Right atrium auricular region (tissue), 2 donors: ENCODE measurements around the gene ZDHHC5. TPM values are rescaled to one million over a fixed set of nuclear protein-coding genes. Genes with fewer than 3 reads are reported as not detected.

Source experiments
- DNase-seq: peaks from one replicate; pipeline ENCODE4 v3.0.0-alpha.2; 2019; ENCODE audit warnings: low spot score
- H3K27ac ChIP-seq, 2 donors: fragments of 200-600 bp; sonication (generic); 1 replicate in 1 of 2; 2 replicates in 1 of 2; pipeline ENCODE4 v1.5.1; 2016 to 2019
- H3K27me3 ChIP-seq, 2 donors: fragments of 200-600 bp; sonication (generic); one replicate each; pipeline versions ENCODE4 v1.5.1 to v1.6.0; 2017 to 2019
- H3K36me3 ChIP-seq: fragments of 200-600 bp; sonication (generic); one replicate; pipeline ENCODE4 v1.5.1; 2016
- H3K4me1 ChIP-seq, 2 donors: fragments of 200-600 bp; sonication (generic); one replicate each; pipeline versions ENCODE4 v1.5.1 to v1.6.0; 2017 to 2019
- H3K4me3 ChIP-seq, 2 donors: fragments of 200-600 bp; sonication (generic); 1 replicate in 1 of 2; 2 replicates in 1 of 2; pipeline ENCODE4 v1.5.1; 2017 to 2019; ENCODE audit warnings: mild to moderate bottlenecking in 1 of 2, moderate library complexity in 1 of 2
- H3K9me3 ChIP-seq, 2 donors: fragments of 200-600 bp; sonication (generic); one replicate each; pipeline ENCODE4 v1.5.1; 2019
- CTCF ChIP-seq, 2 donors: fragments of 200-600 bp; sonication (generic); IDR thresholded peaks; one replicate each; pipeline ENCODE4 v1.5.1; 2019; ENCODE audit warnings: antibody characterized with exemption in 2 of 2
- total RNA-seq, 2 donors: library from RNA; depleted of rRNA; stranded (reverse); fragments of >200 nt; gene quantifications; one replicate each; pipeline ENCODE4 v1.1.0, GENCODE V29; 2016

Gene ZDHHC5
- total RNA-seq, 2 donors from 2014 or later: 44.9 to 56.7 TPM

DNA sequence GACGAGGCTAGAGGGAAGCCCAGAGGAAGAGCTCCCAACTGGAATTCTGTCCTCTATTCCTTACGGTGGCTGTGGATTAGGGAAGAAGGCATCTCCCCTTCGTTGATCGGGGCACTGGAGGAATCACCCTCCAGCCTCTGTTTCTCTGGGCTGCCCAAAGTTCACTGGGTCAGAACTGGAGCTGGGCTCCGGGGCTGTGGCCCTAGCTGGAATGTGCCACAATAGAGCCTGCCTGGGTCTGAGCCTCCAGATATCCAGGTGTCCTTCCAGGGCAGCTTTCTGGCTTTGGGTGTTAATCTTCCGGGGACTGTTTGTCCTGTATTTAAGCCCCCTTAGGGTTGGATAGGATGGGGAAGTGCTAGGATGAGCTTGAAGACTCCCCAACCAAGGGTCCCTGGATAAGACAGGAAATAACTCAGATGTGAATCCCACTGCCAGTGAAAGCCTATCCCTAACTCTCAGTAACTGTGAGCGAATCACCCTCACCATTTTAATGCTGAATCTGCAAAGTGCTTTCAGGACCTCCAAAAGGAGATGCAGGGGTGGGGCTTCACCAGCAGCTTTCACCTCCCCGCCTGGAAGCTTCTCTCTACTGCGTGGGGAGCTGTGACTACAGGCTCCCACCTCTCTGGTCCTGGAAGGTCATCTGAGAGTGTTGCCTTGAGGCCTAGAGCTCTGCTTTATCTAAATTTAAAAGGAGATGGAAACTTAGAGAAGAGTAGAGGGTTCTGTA lies 27.7 kb upstream of the ZDHHC5 start:
- no peak for TF ChIP-seq CTCF (IDR thresholded peaks at IDR 0.05)
- peak overlapping the region in 1 of 2 donors; percentile 85 for H3K4me3 ChIP-seq
- peaks cover 0 to 44% of the 10 kb centered on the region in 2 donors for H3K4me1 ChIP-seq

GRCh38 chr11:57641011-57641807 lies 26.7 kb upstream of the ZDHHC5 start:
- Histone ChIP-seq H3K9me3 (no peaks in the 10 kb centered on the region), H3K36me3 (no peaks in the 10 kb centered on the region), H3K4me1 (peaks cover 0 to 54% of the 10 kb centered on the region in 2 donors), H3K27ac (no peak overlapping the region), H3K4me3 (no peak overlapping the region), H3K27me3 (no peaks in the 10 kb centered on the region)
- TF ChIP-seq CTCF (IDR thresholded peaks at IDR 0.05): peak; percentile 24 to 59
- DNase-seq: no peak

More for the DNA sequence above, 27.7 kb upstream of the ZDHHC5 start:
- Histone ChIP-seq H3K9me3 (no peaks in the 10 kb centered on the region), H3K36me3 (no peaks in the 10 kb centered on the region), H3K27ac (peak overlapping the region; percentile 9 to 17), H3K27me3 (no peaks in the 10 kb centered on the region)
- no peak for DNase-seq

GRCh38 chr11:57643802-57644201 lies 24.1 kb upstream of the ZDHHC5 start:
- H3K9me3 ChIP-seq: no peaks in the 10 kb centered on the region
- no peaks in the 10 kb centered on the region for H3K36me3 ChIP-seq
- no peak overlapping the region for H3K4me3 ChIP-seq
- no peak for TF ChIP-seq CTCF (IDR thresholded peaks at IDR 0.05)
- H3K27me3 ChIP-seq: peaks cover 5 to 22% of the 10 kb centered on the region in 2 donors
- no peak for DNase-seq
- peaks cover 0 to 73% of the 10 kb centered on the region in 2 donors for H3K4me1 ChIP-seq
- H3K27ac ChIP-seq: no peak overlapping the region

GRCh38 chr11:57644748-57645688 lies 22.9 kb upstream of the ZDHHC5 start:
- no peaks in the 10 kb centered on the region for H3K36me3 ChIP-seq
- DNase-seq: peak; percentile 92
- TF ChIP-seq CTCF (IDR thresholded peaks at IDR 0.05): peak; percentile 93 to 94
- peak overlapping the region; percentile 10 to 42 for H3K27ac ChIP-seq
- peaks cover 9 to 32% of the 10 kb centered on the region in 2 donors for H3K27me3 ChIP-seq
- no peak overlapping the region for H3K4me3 ChIP-seq
- no peaks in the 10 kb centered on the region for H3K9me3 ChIP-seq
- H3K4me1 ChIP-seq: peaks cover 0 to 73% of the 10 kb centered on the region in 2 donors

DNA sequence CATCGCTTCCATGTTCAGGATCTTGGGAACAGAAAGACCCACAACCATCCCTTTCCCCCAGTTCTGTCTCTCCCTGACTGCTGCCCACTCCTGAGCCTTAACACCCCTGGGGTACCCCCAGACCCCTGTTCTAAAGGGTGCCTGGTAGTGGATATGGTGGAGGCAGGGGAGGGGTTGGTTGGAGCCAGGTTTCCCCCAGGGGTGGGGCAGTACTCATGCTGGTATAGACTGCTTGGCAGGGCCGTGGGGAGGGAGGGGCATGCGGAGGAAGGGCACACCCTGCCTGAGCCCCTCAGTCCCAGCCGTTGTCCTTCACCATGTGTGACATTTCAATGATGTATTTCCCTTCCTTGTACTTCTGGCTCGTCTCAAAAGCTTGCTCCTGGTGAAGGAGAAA lies 22.2 kb upstream of the ZDHHC5 start:
- peak overlapping the region; percentile 10 to 42 for H3K27ac ChIP-seq
- peaks cover 0 to 67% of the 10 kb centered on the region in 2 donors for H3K4me1 ChIP-seq
- peaks cover 9 to 32% of the 10 kb centered on the region in 2 donors for H3K27me3 ChIP-seq

More for the DNA sequence above, 22.2 kb upstream of the ZDHHC5 start:
- no peak for TF ChIP-seq CTCF (IDR thresholded peaks at IDR 0.05)
- no peaks in the 10 kb centered on the region for H3K36me3 ChIP-seq
- no peak overlapping the region for H3K4me3 ChIP-seq
- no peak for DNase-seq
- H3K9me3 ChIP-seq: no peaks in the 10 kb centered on the region
